Endothelial cell of umbilical vein (primary cell): ENCODE results near the gene UTRN. TPM values are rescaled to one million over a fixed set of nuclear protein-coding genes. Genes with fewer than 3 reads are reported as not detected.

Source experiments
- BruUV-seq: library from RNA; stranded (reverse); fragments of 400-500 nt; replicated peaks from 2 replicates; lab custom pipeline; 2021; lab: Mats Ljungman, UMichigan
- CTCF ChIA-PET: fragments of 300-600, 350-600 bp; sonication (Branson Sonifier 250); formaldehyde crosslinking; loops from one replicate; lab custom pipeline; 2021; ENCODE audit warnings: antibody characterized with exemption, inconsistent platforms; lab: Charles Lee
- POLR2A ChIA-PET: fragments of 300-600, 350-600 bp; sonication (Branson Sonifier 250); formaldehyde crosslinking; loops from one replicate; lab custom pipeline; 2021; ENCODE audit warnings: antibody characterized with exemption, inconsistent platforms; lab: Charles Lee
- DNase-seq: peaks from one replicate; pipeline ENCODE4 v3.0.0-alpha.2; 2011; ENCODE audit warnings: low read depth, low spot score
- FAIRE-seq: peaks from 2 replicates; lab custom pipeline; 2011; peaks lifted over from hg19 to GRCh38; lab: Jason Lieb, UNC
- H2AFZ ChIP-seq: 2 replicates; pipeline ENCODE4 v1.6.0; 2012; ENCODE audit warnings: low read depth, low read length, control low read depth, inconsistent platforms
- H3K27ac ChIP-seq: 2 replicates; pipeline ENCODE4 v1.5.1; 2011; ENCODE audit warnings: low read depth, mild to moderate bottlenecking, control low read depth, low read length, moderate library complexity; ENCODE audit not compliant: insufficient read depth
- H3K27me3 ChIP-seq, 2 experiments: 2 replicates each; pipeline versions ENCODE4 v1.6.0 to v1.6.1; 2011; ENCODE audit warnings: low read length in 2 of 2, mixed read lengths in 1 of 2; ENCODE audit not compliant: control insufficient read depth in 2 of 2, insufficient read depth in 2 of 2
- H3K36me3 ChIP-seq, 2 experiments: 2 replicates in 1 of 2; 3 replicates in 1 of 2; pipeline ENCODE4 v1.5.1; 2011; ENCODE audit warnings: low read length in 2 of 2, mild to moderate bottlenecking in 1 of 2, moderate library complexity in 1 of 2; ENCODE audit not compliant: control insufficient read depth in 2 of 2, insufficient read depth in 2 of 2; ENCODE audit errors: extremely low read depth in 1 of 2
- H3K4me1 ChIP-seq: 3 replicates; pipeline ENCODE4 v1.5.1; 2011; ENCODE audit warnings: mild to moderate bottlenecking, low read length; ENCODE audit not compliant: control insufficient read depth, insufficient read depth; ENCODE audit errors: extremely low read depth
- H3K4me2 ChIP-seq: 2 replicates; pipeline ENCODE4 v1.6.1; 2011; ENCODE audit warnings: low read length, control low read depth, mixed read lengths; ENCODE audit not compliant: insufficient read depth
- H3K4me3 ChIP-seq, 3 experiments: fragments of 200-600 bp in 1 of 3; sonication (generic), shearing (Covaris generic) in 1 of 3; replicated peaks in 1 of 3; 2 replicates each; pipeline ENCODE4 v1.5.1; 2011 to 2016; ENCODE audit warnings: control low read depth in 3 of 3, low read length in 3 of 3, mild to moderate bottlenecking in 2 of 3, inconsistent platforms in 1 of 3, low read depth in 1 of 3, moderate library complexity in 1 of 3; ENCODE audit not compliant: insufficient read depth in 1 of 3
- H3K79me2 ChIP-seq: 2 replicates; pipeline ENCODE4 v1.6.0; 2012; ENCODE audit warnings: low read length, inconsistent platforms; ENCODE audit not compliant: control insufficient read depth, insufficient read depth
- H3K9ac ChIP-seq: replicated peaks from 2 replicates; pipeline ENCODE3; 2011; ENCODE audit warnings: low read length, control low read depth; ENCODE audit not compliant: insufficient read depth; ENCODE audit errors: extremely low read depth
- H3K9me1 ChIP-seq: replicated peaks from 3 replicates; pipeline ENCODE4 v1.6.0; 2011; ENCODE audit warnings: mild to moderate bottlenecking, low read length; ENCODE audit not compliant: control insufficient read depth, insufficient read depth; ENCODE audit errors: extremely low read depth
- H3K9me3 ChIP-seq: replicated peaks from 2 replicates; pipeline ENCODE4 v1.5.1; 2012; ENCODE audit warnings: low read length, inconsistent platforms; ENCODE audit not compliant: control insufficient read depth, insufficient read depth
- H4K20me1 ChIP-seq: replicated peaks from 2 replicates; pipeline ENCODE3; 2011; ENCODE audit warnings: mild to moderate bottlenecking, low read length; ENCODE audit not compliant: control insufficient read depth, insufficient read depth; ENCODE audit errors: extremely low read depth
- EZH2 ChIP-seq: IDR thresholded peaks from 2 replicates; pipeline ENCODE4 v1.6.1; 2012; ENCODE audit warnings: borderline replicate concordance, low read depth, mild to moderate bottlenecking, moderate library complexity, low read length, inconsistent platforms; ENCODE audit not compliant: severe bottlenecking
- FOS ChIP-seq: IDR thresholded peaks from 2 replicates; pipeline ENCODE4 v1.6.1; 2011; ENCODE audit warnings: mild to moderate bottlenecking, low read length, moderate library complexity, borderline replicate concordance; ENCODE audit not compliant: insufficient read depth
- GATA2 ChIP-seq: IDR thresholded peaks from 2 replicates; pipeline ENCODE4 v1.7.0; 2011; ENCODE audit warnings: low read depth, mild to moderate bottlenecking, moderate library complexity, mixed read lengths, low read length; ENCODE audit not compliant: insufficient read length, insufficient read depth
- JUN ChIP-seq: IDR thresholded peaks from 2 replicates; pipeline ENCODE4 v1.6.1; 2011; ENCODE audit warnings: borderline replicate concordance, low read depth; ENCODE audit not compliant: insufficient read length, insufficient read depth
- MYC ChIP-seq: IDR thresholded peaks from one replicate; pipeline ENCODE4 v1.6.1; 2011; ENCODE audit warnings: mild to moderate bottlenecking, low read depth, low read length
- POLR2A ChIP-seq: IDR thresholded peaks from 2 replicates; pipeline ENCODE4 v1.6.1; 2012; ENCODE audit warnings: low read depth, mild to moderate bottlenecking, control low read depth, low read length
- POLR2AphosphoS5 ChIP-seq: IDR thresholded peaks from 2 replicates; pipeline ENCODE4 v1.6.1; 2012; ENCODE audit warnings: low read depth, mild to moderate bottlenecking, control low read depth, low read length, moderate library complexity; ENCODE audit not compliant: insufficient read depth
- dilution Hi-C: fragments of 300-500 bp; cut with MboI; formaldehyde crosslinking; loops from one replicate; pipeline ENCODE4 v1.15.0; 2019; ENCODE audit warnings: low sequenced_read_pairs; ENCODE audit not compliant: extremely low pct_ligation_motif_present
- intact Hi-C: fragments of 100-400 bp; cut with micrococcal nuclease; formaldehyde crosslinking; loops from one replicate; pipeline ENCODE4 v1.10.0; 2022
- polyA plus RNA-seq, 4 experiments: library from polyadenylated mRNA; depleted of rRNA in 3 of 4; stranded (reverse) in 3 of 4; unstranded in 1 of 4; fragments of >200 nt; gene quantifications; 2 replicates each; pipeline versions ENCODE4 v1.2.1 to v1.2.3, GENCODE V29; 2011 to 2012; ENCODE audit warnings: missing spikeins in 1 of 4
- total RNA-seq: library from RNA; stranded (reverse); gene quantifications from 2 replicates; pipeline ENCODE4 v1.2.3, GENCODE V29; 2021
- TF ChIP-seq, protein P1 (sequence below), 2 donors: IDR thresholded peaks; 1 replicate in 1 of 2; 2 replicates in 1 of 2; pipeline ENCODE4 v1.5.1; 2011; ENCODE audit warnings: low read length in 2 of 2, mild to moderate bottlenecking in 2 of 2, moderate library complexity in 2 of 2, control low read depth in 1 of 2, inconsistent platforms in 1 of 2, low read depth in 1 of 2; ENCODE audit not compliant: insufficient read depth in 1 of 2; ENCODE audit errors: extremely low read depth in 1 of 2
- TF ChIP-seq, protein P2 (sequence below): IDR thresholded peaks from 2 replicates; pipeline ENCODE4 v1.6.1; 2011; ENCODE audit not compliant: insufficient read depth, insufficient read length

UTRN gene
- total and polyA plus RNA-seq, 2 donors (not counting 3 experiments of a cell fraction or from before 2014, with no cell fraction given): 37.4 to 224 TPM

DNA sequence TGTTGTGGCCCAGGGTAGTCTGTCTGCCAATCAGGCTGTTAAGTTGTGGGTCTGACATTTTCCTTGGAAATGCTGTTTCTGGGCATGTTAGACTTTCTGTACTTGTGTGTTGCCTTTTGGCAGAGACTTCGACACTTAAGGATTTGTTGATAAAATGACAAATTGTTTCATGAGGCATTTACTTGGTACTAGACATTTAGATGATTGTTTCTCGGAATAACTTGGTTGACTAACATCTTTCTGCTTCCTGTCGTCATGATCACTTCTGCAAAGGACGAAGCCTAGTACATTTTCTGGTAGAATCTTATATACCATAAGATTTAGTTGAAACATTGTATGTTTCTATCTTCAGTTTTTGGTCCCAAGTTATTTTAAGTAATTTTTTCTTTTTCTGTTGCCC lies 34.1 kb downstream of the UTRN start:
- Histone ChIP-seq H3K4me2 (no peak overlapping the region), H4K20me1 (no peaks in the 10 kb centered on the region), H3K4me1 (peaks cover 42% of the 10 kb centered on the region), H3K27me3 (no peaks in the 10 kb centered on the region), H3K9me3 (no peaks in the 10 kb centered on the region), H3K27ac (no peak overlapping the region), H3K36me3 (no peaks in the 10 kb centered on the region), H3K9ac (no peak overlapping the region), H2AFZ (no peak overlapping the region), H3K79me2 (peaks cover 29% of the 10 kb centered on the region), H3K4me3 (no peak overlapping the region), H3K9me1 (no peaks in the 10 kb centered on the region)
- ChIA-PET POLR2A (no interaction called here), CTCF (interaction anchor here (0.9 kb wide), 1 partner anchor 8 kb away, joined by 3 read pairs; no protein-coding TSS in a partner anchor)
- TF ChIP-seq, protein P1, sequence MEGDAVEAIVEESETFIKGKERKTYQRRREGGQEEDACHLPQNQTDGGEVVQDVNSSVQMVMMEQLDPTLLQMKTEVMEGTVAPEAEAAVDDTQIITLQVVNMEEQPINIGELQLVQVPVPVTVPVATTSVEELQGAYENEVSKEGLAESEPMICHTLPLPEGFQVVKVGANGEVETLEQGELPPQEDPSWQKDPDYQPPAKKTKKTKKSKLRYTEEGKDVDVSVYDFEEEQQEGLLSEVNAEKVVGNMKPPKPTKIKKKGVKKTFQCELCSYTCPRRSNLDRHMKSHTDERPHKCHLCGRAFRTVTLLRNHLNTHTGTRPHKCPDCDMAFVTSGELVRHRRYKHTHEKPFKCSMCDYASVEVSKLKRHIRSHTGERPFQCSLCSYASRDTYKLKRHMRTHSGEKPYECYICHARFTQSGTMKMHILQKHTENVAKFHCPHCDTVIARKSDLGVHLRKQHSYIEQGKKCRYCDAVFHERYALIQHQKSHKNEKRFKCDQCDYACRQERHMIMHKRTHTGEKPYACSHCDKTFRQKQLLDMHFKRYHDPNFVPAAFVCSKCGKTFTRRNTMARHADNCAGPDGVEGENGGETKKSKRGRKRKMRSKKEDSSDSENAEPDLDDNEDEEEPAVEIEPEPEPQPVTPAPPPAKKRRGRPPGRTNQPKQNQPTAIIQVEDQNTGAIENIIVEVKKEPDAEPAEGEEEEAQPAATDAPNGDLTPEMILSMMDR (IDR thresholded peaks at IDR 0.05; ENCODE audit: extremely low read depth in 1 of 2, insufficient read depth in 1 of 2, low read depth in 1 of 2, low read length in 2 of 2): no peak
- TF ChIP-seq FOS (no peak), EZH2 (no peak), JUN (no peak), POLR2AphosphoS5 (no peak), POLR2A (no peak), GATA2 (no peak), MYC (no peak)
- TF ChIP-seq, protein P2, sequence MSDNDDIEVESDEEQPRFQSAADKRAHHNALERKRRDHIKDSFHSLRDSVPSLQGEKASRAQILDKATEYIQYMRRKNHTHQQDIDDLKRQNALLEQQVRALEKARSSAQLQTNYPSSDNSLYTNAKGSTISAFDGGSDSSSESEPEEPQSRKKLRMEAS: no peak
- FAIRE-seq: no peak
- BruUV-seq: no TSS peak
- dilution Hi-C loops (no loop called here), intact Hi-C loops (no loop called here)
- DNase-seq: no peak
